HCT116 (cell line): ENCODE measurements around the gene C3orf20. TPM values are rescaled to one million over a fixed set of nuclear protein-coding genes. Genes with fewer than 3 reads are reported as not detected.

ENCODE experiments used
- ATAC-seq: fragments of 200-7000 bp; cut with Tn5 transposase; 2 replicates; pipeline ENCODE4 v1.9.1; 2020; ENCODE audit warnings: mild to moderate bottlenecking, moderate library complexity
- BruUV-seq: library from RNA; stranded (reverse); fragments of 400-500 nt; replicated peaks from 2 replicates; lab custom pipeline; 2021; lab: Mats Ljungman, UMichigan
- CTCF ChIA-PET: fragments of 300-600 bp; sonication (Branson Sonifier 250); formaldehyde crosslinking; loops from one replicate; lab custom pipeline; 2021; ENCODE audit warnings: antibody characterized with exemption; lab: Charles Lee
- POLR2A ChIA-PET: fragments of 300-600, 350-600 bp; sonication (Branson Sonifier 250); formaldehyde crosslinking; loops from one replicate; lab custom pipeline; 2021; ENCODE audit warnings: antibody characterized with exemption; lab: Charles Lee
- RAD21 ChIA-PET, 2 experiments: fragments of 300-600 bp; sonication (Branson Sonifier 250); formaldehyde crosslinking; loops; one replicate each; lab custom pipeline; 2023; ENCODE audit warnings: low total read pairs in 2 of 2; ENCODE audit not compliant: uncharacterized antibody in 2 of 2, unreplicated experiment in 2 of 2, low non-redundant PET in 1 of 2; lab: Charles Lee
- DNase-seq: peaks from one replicate; pipeline ENCODE4 v3.0.0-alpha.2; 2010; ENCODE audit warnings: low read depth, low spot score
- H2AFZ ChIP-seq: fragments of 200-600 bp; shearing (Covaris generic), sonication (generic); 2 replicates; pipeline ENCODE4 v1.6.1; 2017; ENCODE audit warnings: low read depth, mixed run types, mixed read lengths, antibody characterized with exemption, low read length; ENCODE audit not compliant: poor library complexity, severe bottlenecking
- H3K27ac ChIP-seq: 2 replicates; pipeline ENCODE4 v1.5.1; 2012; ENCODE audit warnings: low read depth, low read length
- H3K27me3 ChIP-seq: fragments of 200-600 bp; sonication (generic); 2 replicates; pipeline ENCODE4 v1.6.1; 2016; ENCODE audit warnings: mixed run types, low read length, mixed read lengths; ENCODE audit not compliant: insufficient read depth
- H3K36me3 ChIP-seq, 2 experiments: fragments of 200-500 bp in 1 of 2; fragments of 200-600 bp in 1 of 2; sonication (Bioruptor generic) in 1 of 2; sonication (generic) in 1 of 2; 2 replicates each; pipeline versions ENCODE4 v1.5.1 to v1.6.1; 2014 to 2016; ENCODE audit warnings: low read length in 2 of 2, inconsistent platforms in 1 of 2, mixed read lengths in 1 of 2, mixed run types in 1 of 2; ENCODE audit not compliant: insufficient read depth in 2 of 2, control insufficient read depth in 1 of 2
- H3K4me1 ChIP-seq, 2 experiments: fragments of 200-600 bp in 1 of 2; sonication (generic) in 1 of 2; 2 replicates each; pipeline versions ENCODE4 v1.5.1 to v1.6.1; 2012 to 2017; ENCODE audit warnings: low read length in 2 of 2, inconsistent platforms in 1 of 2, mild to moderate bottlenecking in 1 of 2, mixed read lengths in 1 of 2, mixed run types in 1 of 2, moderate library complexity in 1 of 2; ENCODE audit not compliant: insufficient read depth in 2 of 2, control insufficient read depth in 1 of 2
- H3K4me2 ChIP-seq: fragments of 200-600 bp; sonication (generic); 2 replicates; pipeline ENCODE4 v1.6.1; 2017; ENCODE audit warnings: mixed run types, low read length, mixed read lengths
- H3K4me3 ChIP-seq, 2 experiments: fragments of 200-600 bp in 1 of 2; sonication (generic) in 1 of 2; replicated peaks in 1 of 2; 2 replicates each; pipeline ENCODE4 v1.5.1; 2011 to 2016; ENCODE audit warnings: low read length in 2 of 2, control low read depth in 1 of 2, low read depth in 1 of 2, mild to moderate bottlenecking in 1 of 2, mixed read lengths in 1 of 2, mixed run types in 1 of 2
- H3K79me2 ChIP-seq: fragments of 200-600 bp; sonication (generic); 2 replicates; pipeline ENCODE4 v1.6.1; 2017; ENCODE audit warnings: mild to moderate bottlenecking, mixed run types, low read length, moderate library complexity, mixed read lengths; ENCODE audit not compliant: insufficient read depth
- H3K9ac ChIP-seq: fragments of 200-600 bp; sonication (generic); 2 replicates; pipeline ENCODE4 v1.6.1; 2016; ENCODE audit warnings: low read length, mixed read lengths
- H3K9me2 ChIP-seq: fragments of 200-600 bp; sonication (generic), shearing (Covaris generic); 2 replicates; pipeline ENCODE4 v1.6.1; 2017; ENCODE audit warnings: mixed run types, mild to moderate bottlenecking, moderate library complexity; ENCODE audit not compliant: insufficient read depth
- H3K9me3 ChIP-seq, 2 experiments: fragments of 200-500 bp in 1 of 2; fragments of 200-600 bp in 1 of 2; sonication (Bioruptor generic) in 1 of 2; sonication (generic) in 1 of 2; 2 replicates each; pipeline ENCODE4 v1.6.1; 2014 to 2017; ENCODE audit warnings: low read length in 2 of 2, mixed read lengths in 2 of 2, inconsistent platforms in 1 of 2, low read depth in 1 of 2, mild to moderate bottlenecking in 1 of 2, mixed run types in 1 of 2, moderate library complexity in 1 of 2; ENCODE audit not compliant: control insufficient read depth in 1 of 2, insufficient read depth in 1 of 2
- H4K20me1 ChIP-seq: fragments of 200-600 bp; sonication (generic), shearing (Covaris generic); 2 replicates; pipeline ENCODE4 v1.6.1; 2017; ENCODE audit warnings: mixed run types, mild to moderate bottlenecking, moderate library complexity; ENCODE audit not compliant: insufficient read depth
- CEBPB ChIP-seq: IDR thresholded peaks from 2 replicates; pipeline ENCODE4 v1.6.1; 2012; ENCODE audit warnings: low read depth
- EGR1 ChIP-seq: IDR thresholded peaks from 2 replicates; pipeline ENCODE4 v1.6.1; 2012; ENCODE audit warnings: low read depth
- EZH2phosphoT487 ChIP-seq: fragments of 200-600 bp; IDR thresholded peaks from 2 replicates; pipeline ENCODE4 v1.6.1; 2018; ENCODE audit warnings: antibody characterized with exemption, borderline replicate concordance
- FOSL1 ChIP-seq: IDR thresholded peaks from 2 replicates; pipeline ENCODE4 v1.6.1; 2012; ENCODE audit warnings: low read depth
- MAX ChIP-seq: IDR thresholded peaks from 2 replicates; pipeline ENCODE4 v1.6.1; 2012
- SRF ChIP-seq: IDR thresholded peaks from 2 replicates; pipeline ENCODE4 v1.6.1; 2012; ENCODE audit warnings: low read depth
- TCF7L2 ChIP-seq: IDR thresholded peaks from 2 replicates; pipeline ENCODE4 v1.7.0; 2011; ENCODE audit warnings: borderline replicate concordance, inconsistent platforms; ENCODE audit not compliant: insufficient read depth, insufficient read length; ENCODE audit errors: extremely low read depth
- ZFX ChIP-seq: fragments of 450-650 bp; IDR thresholded peaks from 2 replicates; pipeline ENCODE4 v1.6.1; 2017
- intact Hi-C: fragments of 100-400 bp; cut with micrococcal nuclease; formaldehyde crosslinking; loops from 2 replicates; pipeline ENCODE4 v1.10.0; 2022
- total RNA-seq: library from RNA; stranded (reverse); gene quantifications from one replicate; pipeline ENCODE4 v1.2.1, GENCODE V29; 2021; ENCODE audit not compliant: unreplicated experiment

Gene C3orf20
- total RNA-seq, 1 experiment from 2014 or later = 0.20 TPM

GRCh38 chr3:14810801-14811661 is 136.1 kb downstream of the C3orf20 start:
- H3K27ac ChIP-seq = no peak overlapping the region

GRCh38 chr3:14811684-14812083 is 136.7 kb downstream of the C3orf20 start:
- ChIA-PET POLR2A (no interaction called here), CTCF (no interaction called here), RAD21 (no interaction called here)
- no peaks in the 10 kb centered on the region for H3K36me3 ChIP-seq
- H3K79me2 ChIP-seq = no peaks in the 10 kb centered on the region
- H2AFZ ChIP-seq = no peak overlapping the region
- H3K9me3 ChIP-seq = no peaks in the 10 kb centered on the region
- no peak for TF ChIP-seq SRF
- no peak for TF ChIP-seq FOSL1
- no peak for TF ChIP-seq TCF7L2
- TF ChIP-seq EGR1 = no peak
- no peak for TF ChIP-seq MAX
- TF ChIP-seq ZFX = no peak
- no peaks in the 10 kb centered on the region for H3K9me2 ChIP-seq
- no peak overlapping the region for H3K27ac ChIP-seq
- H3K4me2 ChIP-seq = no peak overlapping the region
- BruUV-seq = no TSS peak
- peaks cover 10% of the 10 kb centered on the region; the same call in 1 of the 2 replicates for H3K27me3 ChIP-seq
- intact Hi-C loops = no loop called here
- DNase-seq = no peak
- ATAC-seq = no peak
- no peak overlapping the region for H3K9ac ChIP-seq
- H3K4me3 ChIP-seq = no peak overlapping the region
- H3K4me1 ChIP-seq = peaks cover 0 to 1% of the 10 kb centered on the region in 2 experiments; a peak in 1 of 4 replicates
- no peaks in the 10 kb centered on the region for H4K20me1 ChIP-seq

More at GRCh38 chr3:14810801-14811661, 136.1 kb downstream of the C3orf20 start:
- ChIA-PET RAD21 (no interaction called here), POLR2A (no interaction called here), CTCF (no interaction called here)
- BruUV-seq = no TSS peak
- Histone ChIP-seq H3K4me3 (no peak overlapping the region), H4K20me1 (no peaks in the 10 kb centered on the region), H3K79me2 (no peaks in the 10 kb centered on the region), H3K4me2 (no peak overlapping the region), H2AFZ (no peak overlapping the region), H3K4me1 (peaks cover 0 to 7% of the 10 kb centered on the region in 2 experiments; a peak in 2 of 4 replicates), H3K27me3 (peaks cover 10% of the 10 kb centered on the region; the same call in 1 of the 2 replicates), H3K9me2 (no peaks in the 10 kb centered on the region), H3K36me3 (no peaks in the 10 kb centered on the region), H3K9ac (no peak overlapping the region), H3K9me3 (no peaks in the 10 kb centered on the region)
- DNase-seq (no peak), ATAC-seq (no peak)
- intact Hi-C loops = no loop called here
- TF ChIP-seq ZFX = no peak
- TF ChIP-seq EZH2phosphoT487 = no peak
- TF ChIP-seq CEBPB = no peak
